GM12878 (cell line): ENCODE measurements around the gene POR. TPM values are rescaled to one million over a fixed set of nuclear protein-coding genes. Genes with fewer than 3 reads are reported as not detected.

ENCODE experiments used
- ATAC-seq: fragments of 200-7000 bp; cut with Tn5 transposase; 3 replicates; pipeline ENCODE4 v1.9.1; 2020; ENCODE audit warnings: mild to moderate bottlenecking, moderate library complexity
- BruUV-seq: library from RNA; stranded (reverse); fragments of 400-500 nt; replicated peaks from 2 replicates; lab custom pipeline; 2021; lab: Mats Ljungman, UMichigan
- CTCF ChIA-PET: fragments of 300-600 bp; sonication (Branson Sonifier 250); formaldehyde crosslinking; extraction: SDS; loops from one replicate; lab custom pipeline; 2021; ENCODE audit warnings: inconsistent platforms; lab: Yijun Ruan, JAX
- POLR2A ChIA-PET: fragments of 350-600 bp; formaldehyde crosslinking; extraction: SDS; loops from one replicate; lab custom pipeline; 2021; ENCODE audit warnings: inconsistent platforms; lab: Charles Lee
- RAD21 ChIA-PET: fragments of 300-600 bp; sonication (Branson Sonifier 250); formaldehyde crosslinking; loops from one replicate; lab custom pipeline; 2023; ENCODE audit warnings: antibody characterized with exemption; ENCODE audit not compliant: unreplicated experiment; lab: Charles Lee
- SMC1A ChIA-PET: fragments of 300-600 bp; sonication (Branson Sonifier 250); formaldehyde crosslinking; loops from one replicate; lab custom pipeline; 2023; ENCODE audit not compliant: unreplicated experiment, uncharacterized antibody; lab: Charles Lee
- DNase-seq: peaks from one replicate; pipeline ENCODE4 v3.0.0-alpha.2; 2011; ENCODE audit warnings: low read depth, low spot score
- FAIRE-seq: peaks from 3 replicates; lab custom pipeline; 2011; peaks lifted over from hg19 to GRCh38; lab: Jason Lieb, UNC
- H2AFZ ChIP-seq: 2 replicates; pipeline ENCODE4 v1.6.0; 2011; ENCODE audit warnings: low read depth, low read length, control low read depth; ENCODE audit not compliant: control insufficient read depth
- H3K27ac ChIP-seq: 2 replicates; pipeline ENCODE4 v1.5.1; 2011; ENCODE audit warnings: control low read depth; ENCODE audit not compliant: control insufficient read depth, insufficient read depth
- H3K27me3 ChIP-seq, 2 experiments: replicated peaks in 1 of 2; 2 replicates each; pipeline versions ENCODE4 v1.6.0 to v1.6.1; 2011; ENCODE audit warnings: low read length in 1 of 2; ENCODE audit not compliant: control insufficient read depth in 2 of 2, insufficient read depth in 2 of 2
- H3K36me3 ChIP-seq, 2 experiments: 2 replicates each; pipeline ENCODE4 v1.5.1; 2011; ENCODE audit warnings: low read length in 1 of 2; ENCODE audit not compliant: control insufficient read depth in 2 of 2, insufficient read depth in 2 of 2
- H3K4me1 ChIP-seq: 2 replicates; pipeline ENCODE4 v1.6.1; 2011; ENCODE audit warnings: mild to moderate bottlenecking, low read length, moderate library complexity, mixed read lengths; ENCODE audit not compliant: control insufficient read depth, insufficient read depth
- H3K4me2 ChIP-seq: 2 replicates; pipeline ENCODE4 v1.6.0; 2011; ENCODE audit warnings: control low read depth; ENCODE audit not compliant: control insufficient read depth, insufficient read depth
- H3K4me3 ChIP-seq: fragments of 200-600 bp; sonication (generic); 2 replicates; pipeline ENCODE4 v1.5.1; 2016
- H3K79me2 ChIP-seq: 2 replicates; pipeline ENCODE4 v1.6.0; 2011; ENCODE audit warnings: low read length; ENCODE audit not compliant: control insufficient read depth, insufficient read depth
- H3K9ac ChIP-seq: 2 replicates; pipeline ENCODE4 v1.8.0; 2011; ENCODE audit warnings: low read length, control low read depth, mixed read lengths; ENCODE audit not compliant: control insufficient read depth, insufficient read depth
- H3K9me3 ChIP-seq: replicated peaks from 3 replicates; pipeline ENCODE4 v1.5.1; 2011; ENCODE audit warnings: mild to moderate bottlenecking, low read length; ENCODE audit not compliant: control insufficient read depth, insufficient read depth
- H4K20me1 ChIP-seq: 2 replicates; pipeline ENCODE4 v1.6.0; 2011; ENCODE audit not compliant: control insufficient read depth, insufficient read depth
- CREB1 ChIP-seq: IDR thresholded peaks from 2 replicates; pipeline ENCODE4 v1.6.1; 2012; ENCODE audit warnings: low read depth, mild to moderate bottlenecking, inconsistent platforms
- CREM ChIP-seq: IDR thresholded peaks from 2 replicates; pipeline ENCODE4 v1.6.1; 2014; ENCODE audit warnings: antibody characterized with exemption, low read depth
- EZH2 ChIP-seq: IDR thresholded peaks from 2 replicates; pipeline ENCODE4 v1.6.1; 2012; ENCODE audit warnings: low read depth, mild to moderate bottlenecking, control low read depth, inconsistent platforms, low read length, borderline replicate concordance; ENCODE audit not compliant: control insufficient read depth
- MLLT1 ChIP-seq: fragments of 450-650 bp; IDR thresholded peaks from 2 replicates; pipeline ENCODE4 v1.6.1; 2016; ENCODE audit warnings: mild to moderate bottlenecking
- MTA3 ChIP-seq: IDR thresholded peaks from 2 replicates; pipeline ENCODE4 v1.6.1; 2012; ENCODE audit warnings: low read length, inconsistent platforms, borderline replicate concordance
- NFYB ChIP-seq: IDR thresholded peaks from 2 replicates; pipeline ENCODE4 v1.6.1; 2011; ENCODE audit warnings: low read depth, mild to moderate bottlenecking, low read length, improper control_type of control experiment, moderate library complexity; ENCODE audit not compliant: insufficient read depth
- SIN3A ChIP-seq: IDR thresholded peaks from 2 replicates; pipeline ENCODE4 v1.6.1; 2012; ENCODE audit warnings: low read depth, low read length, improper control_type of control experiment
- SUZ12 ChIP-seq: fragments of 200-600 bp; sonication (generic); IDR thresholded peaks from one replicate; pipeline ENCODE4 v1.6.1; 2018; ENCODE audit warnings: antibody characterized with exemption, mild to moderate bottlenecking; ENCODE audit not compliant: unreplicated experiment
- USF2 ChIP-seq: IDR thresholded peaks from 2 replicates; pipeline ENCODE4 v1.6.1; 2011; ENCODE audit warnings: low read depth, low read length, improper control_type of control experiment, borderline replicate concordance
- ZBTB11 ChIP-seq: fragments of 450-650 bp; formaldehyde crosslinking; IDR thresholded peaks from 2 replicates; pipeline ENCODE4 v1.5.0; 2022; ENCODE audit warnings: mild to moderate bottlenecking, missing genetic modification characterization
- ZBTB4 ChIP-seq: fragments of 450-650 bp; formaldehyde crosslinking; IDR thresholded peaks from 2 replicates; pipeline ENCODE4 v1.4.0; 2022; ENCODE audit warnings: mild to moderate bottlenecking, moderate library complexity
- WGBS: methylation state at CpG from one replicate; pipeline ENCODE4 v1.1.6; 2016; ENCODE audit warnings: low lambda C conversion rate; ENCODE audit not compliant: insufficient replicate concordance, insufficient coverage; ENCODE audit errors: missing lambda C conversion rate; 5-methylcytosine and 5-hydroxymethylcytosine counted together
- in situ Hi-C: fragments of 300-500 bp; cut with MboI; formaldehyde crosslinking; loops from 9 replicates; pipeline ENCODE4 v1.14.3; 2018; ENCODE audit warnings: mixed read lengths
- intact Hi-C: fragments of 100-400 bp; cut with micrococcal nuclease; formaldehyde crosslinking; loops from one replicate; pipeline ENCODE4 v1.14.2; 2022; ENCODE audit not compliant: unreplicated experiment
- polyA plus RNA-seq, 11 experiments: library from polyadenylated mRNA; depleted of rRNA in 4 of 11; unstranded in 6 of 11; stranded (reverse) in 5 of 11; fragments of >200 nt; fragmentation: Nextera tagmentation in 4 of 11; fragmentation: Illumina TruSeq in 1 of 11; extraction: Ambion mirVana in 4 of 11; extraction: Trizol in 1 of 11; gene quantifications; 1 replicate in 1 of 11; 2 replicates in 10 of 11; pipeline versions ENCODE4 v1.2.1 to v1.2.3, GENCODE V29; 2011 to 2016; ENCODE audit warnings: inconsistent platforms in 2 of 11, missing spikeins in 2 of 11, low read depth in 1 of 11
- total RNA-seq, 4 experiments: library from RNA; depleted of rRNA in 3 of 4; stranded (reverse); fragments of >200 nt in 3 of 4; fragmentation: Illumina TruSeq in 1 of 4; extraction: Trizol in 1 of 4; gene quantifications; 2 replicates each; pipeline versions ENCODE4 v1.2.1 to v1.2.3, GENCODE V29; 2013 to 2021

POR gene
- total and polyA plus RNA-seq, 10 of the 15 experiments (the other 5 are each of a cell fraction or from before 2014, with no cell fraction given), result 2.2 to 75.8 (median 35.9) TPM

- in situ Hi-C loops, result no loop called here
- ChIA-PET POLR2A (no interaction called here), SMC1A (no interaction called here), RAD21 (no interaction called here), CTCF (no interaction called here)
- Histone ChIP-seq H3K4me2 (no peak overlapping the region), H3K27me3 (no peaks in the 10 kb centered on the region), H3K4me1 (no peaks in the 10 kb centered on the region; the same call in 1 of the 2 replicates), H3K79me2 (no peaks in the 10 kb centered on the region), H2AFZ (no peak overlapping the region), H4K20me1 (no peaks in the 10 kb centered on the region), H3K9me3 (no peaks in the 10 kb centered on the region), H3K36me3 (peaks cover 3 to 18% of the 10 kb centered on the region in 2 experiments; a peak in 3 of 4 replicates), H3K4me3 (no peak overlapping the region), H3K9ac (no peak overlapping the region), H3K27ac (no peak overlapping the region)
- intact Hi-C loops, result no loop called here
- WGBS, result 85% methylated on average over 20 of the region's 20 CpGs
- FAIRE-seq (no peak), DNase-seq (no peak), ATAC-seq (no peak)
- no TSS peak for BruUV-seq
- no peak for TF ChIP-seq EZH2
- TF ChIP-seq ZBTB11 (CRISPR knock-in tag), result no peak
- no peak for TF ChIP-seq NFYB
- TF ChIP-seq MTA3, result no peak
- TF ChIP-seq CREB1, result no peak
- no peak for TF ChIP-seq ZBTB4 (CRISPR knock-in tag)
- no peak for TF ChIP-seq SIN3A
- TF ChIP-seq CREM, result no peak
- TF ChIP-seq MLLT1, result no peak
- TF ChIP-seq USF2, result no peak
- no peak for TF ChIP-seq SUZ12
These were observed 71.3 kb downstream of the POR start for GRCh38 chr7:75986147-75986781.
